Measurements from ENCODE around the gene IGLL1. TPM values are rescaled to one million over a fixed set of nuclear protein-coding genes. Genes with fewer than 3 reads are reported as not detected.

Gene IGLL1
- not detected in 2 replicates for total RNA-seq

DNA sequence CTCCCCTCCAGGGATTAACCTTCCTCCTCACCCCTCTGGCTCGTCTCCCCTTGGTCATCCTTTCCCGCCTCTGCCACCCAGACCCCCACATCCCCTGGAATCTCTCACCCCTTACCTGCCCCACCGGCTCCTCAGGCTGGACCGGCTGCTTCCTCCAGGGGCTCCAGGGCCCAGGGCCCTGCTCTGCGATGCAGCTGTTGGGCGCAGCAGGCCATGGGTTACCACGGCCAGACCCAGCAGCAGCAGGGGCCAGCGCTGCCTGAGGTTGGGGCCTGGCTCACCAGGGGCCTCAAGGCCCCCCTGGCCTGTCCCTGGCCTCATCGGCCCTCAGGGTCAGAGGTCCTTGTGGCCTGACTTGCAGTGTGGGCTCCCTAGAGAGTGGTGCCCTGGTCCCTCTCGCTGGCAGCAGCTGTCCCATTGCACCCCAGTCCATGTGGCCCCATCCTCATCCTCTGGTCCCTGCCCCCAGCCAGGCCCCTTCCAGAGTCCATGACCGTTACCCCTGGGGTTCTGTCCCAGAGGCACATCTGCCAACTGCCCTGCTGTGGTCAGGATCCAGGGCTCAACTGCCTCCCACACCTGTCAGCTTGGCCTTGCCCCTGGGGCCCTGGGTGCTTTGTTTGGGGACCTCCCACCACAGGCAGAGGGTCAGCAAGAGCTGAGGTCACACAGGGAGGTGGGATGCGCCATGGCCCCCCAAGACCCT lies at the start of gene IGLL1:
TSS of gene IGLL1 (minus strand) at position 421 of the 706 bp plus-strand sequence. CDS start at position 321, 100 bp downstream.

Other genes with a start within 250 kb of the IGLL1 start
- gene DRICH1, start 52.0 kb upstream of the IGLL1 start, total RNA-seq, result not detected in 2 replicates
- gene RGL4, start 110.7 kb upstream of the IGLL1 start, total RNA-seq, result under 0.01 TPM in 1 of 2 replicates, not detected in the other
- gene ZNF70, start 170.8 kb upstream of the IGLL1 start, total RNA-seq, result 0.85 and 1.9 TPM in 2 replicates
- gene VPREB3, start 174.1 kb upstream of the IGLL1 start, total RNA-seq, result 1.2 TPM in 1 of 2 replicates, not detected in the other
- gene C22orf15, start 182.7 kb upstream of the IGLL1 start, total RNA-seq, result not detected in 2 replicates
- 8.1 and 9.2 TPM in 2 replicates for gene CHCHD10, start 187.7 kb upstream of the IGLL1 start, total RNA-seq
- gene MMP11, start 192.6 kb upstream of the IGLL1 start, total RNA-seq, result 3.4 TPM in 2 replicates
- gene SMARCB1, start 206.7 kb upstream of the IGLL1 start, total RNA-seq, result 23.1 and 26.2 TPM in 2 replicates

All from tracheal epithelial cell (primary cell).